ENCODE results near the gene PRDM16. TPM values are rescaled to one million over a fixed set of nuclear protein-coding genes. Genes with fewer than 3 reads are reported as not detected.

Gene PRDM16
- total and polyA plus RNA-seq, 2 of the 13 experiments (the other 11 are each of a cell fraction or from before 2014, with no cell fraction given): 0.15 to 0.81 TPM

DNA sequence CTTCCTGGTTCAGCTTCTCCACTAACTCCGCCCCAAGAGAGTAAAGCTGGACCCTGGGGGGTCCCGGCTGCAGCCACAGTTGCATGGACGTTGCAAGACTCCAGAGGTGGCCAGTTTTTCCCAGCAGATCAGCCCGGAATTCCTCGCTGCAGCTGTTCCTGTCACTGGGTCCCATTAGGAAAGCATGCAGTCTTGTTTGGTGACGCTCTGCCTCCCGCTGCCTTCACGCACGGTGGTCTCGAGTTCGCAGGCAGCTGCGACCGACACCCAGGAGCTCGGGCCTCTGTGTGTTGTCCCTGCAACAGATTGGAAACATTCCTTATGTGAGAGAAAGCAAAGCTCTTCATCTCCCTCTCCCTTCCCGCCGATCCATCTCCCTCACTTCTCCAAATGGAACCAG, 162.8 kb downstream of the PRDM16 start (continued):
- TF ChIP-seq, protein P1, sequence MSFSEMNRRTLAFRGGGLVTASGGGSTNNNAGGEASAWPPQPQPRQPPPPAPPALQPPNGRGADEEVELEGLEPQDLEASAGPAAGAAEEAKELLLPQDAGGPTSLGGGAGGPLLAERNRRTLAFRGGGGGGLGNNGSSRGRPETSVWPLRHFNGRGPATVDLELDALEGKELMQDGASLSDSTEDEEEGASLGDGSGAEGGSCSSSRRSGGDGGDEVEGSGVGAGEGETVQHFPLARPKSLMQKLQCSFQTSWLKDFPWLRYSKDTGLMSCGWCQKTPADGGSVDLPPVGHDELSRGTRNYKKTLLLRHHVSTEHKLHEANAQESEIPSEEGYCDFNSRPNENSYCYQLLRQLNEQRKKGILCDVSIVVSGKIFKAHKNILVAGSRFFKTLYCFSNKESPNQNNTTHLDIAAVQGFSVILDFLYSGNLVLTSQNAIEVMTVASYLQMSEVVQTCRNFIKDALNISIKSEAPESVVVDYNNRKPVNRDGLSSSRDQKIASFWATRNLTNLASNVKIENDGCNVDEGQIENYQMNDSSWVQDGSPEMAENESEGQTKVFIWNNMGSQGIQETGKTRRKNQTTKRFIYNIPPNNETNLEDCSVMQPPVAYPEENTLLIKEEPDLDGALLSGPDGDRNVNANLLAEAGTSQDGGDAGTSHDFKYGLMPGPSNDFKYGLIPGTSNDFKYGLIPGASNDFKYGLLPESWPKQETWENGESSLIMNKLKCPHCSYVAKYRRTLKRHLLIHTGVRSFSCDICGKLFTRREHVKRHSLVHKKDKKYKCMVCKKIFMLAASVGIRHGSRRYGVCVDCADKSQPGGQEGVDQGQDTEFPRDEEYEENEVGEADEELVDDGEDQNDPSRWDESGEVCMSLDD (CRISPR knock-in tag; IDR thresholded peaks at IDR 0.05; ENCODE audit: borderline replicate concordance): no peak
- TF ChIP-seq, protein P2, sequence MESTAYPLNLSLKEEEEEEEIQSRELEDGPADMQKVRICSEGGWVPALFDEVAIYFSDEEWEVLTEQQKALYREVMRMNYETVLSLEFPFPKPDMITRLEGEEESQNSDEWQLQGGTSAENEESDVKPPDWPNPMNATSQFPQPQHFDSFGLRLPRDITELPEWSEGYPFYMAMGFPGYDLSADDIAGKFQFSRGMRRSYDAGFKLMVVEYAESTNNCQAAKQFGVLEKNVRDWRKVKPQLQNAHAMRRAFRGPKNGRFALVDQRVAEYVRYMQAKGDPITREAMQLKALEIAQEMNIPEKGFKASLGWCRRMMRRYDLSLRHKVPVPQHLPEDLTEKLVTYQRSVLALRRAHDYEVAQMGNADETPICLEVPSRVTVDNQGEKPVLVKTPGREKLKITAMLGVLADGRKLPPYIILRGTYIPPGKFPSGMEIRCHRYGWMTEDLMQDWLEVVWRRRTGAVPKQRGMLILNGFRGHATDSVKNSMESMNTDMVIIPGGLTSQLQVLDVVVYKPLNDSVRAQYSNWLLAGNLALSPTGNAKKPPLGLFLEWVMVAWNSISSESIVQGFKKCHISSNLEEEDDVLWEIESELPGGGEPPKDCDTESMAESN (CRISPR knock-in tag; conservative IDR thresholded peaks at IDR 0.05): no peak

DNA sequence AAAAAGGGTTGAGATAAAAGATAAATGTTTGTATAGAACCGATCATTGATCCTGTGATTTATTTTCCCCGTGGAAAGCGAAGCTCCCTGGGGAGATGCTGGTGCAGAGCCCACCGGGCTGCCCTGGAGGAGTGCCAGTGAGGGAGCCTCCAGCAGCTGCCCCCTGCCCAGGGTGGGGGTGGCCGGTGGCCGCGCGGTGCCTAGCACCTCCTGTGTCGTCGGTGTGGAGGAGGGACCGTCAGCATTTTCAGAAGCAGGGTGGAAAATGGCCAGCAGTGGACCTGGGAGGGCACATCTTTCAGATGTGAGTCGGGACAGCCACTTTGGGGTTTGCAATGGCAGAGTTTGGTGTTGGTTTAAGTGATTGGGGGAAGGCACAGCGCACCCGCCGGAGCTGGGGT, 164.0 kb downstream of the PRDM16 start:
- no peak for DNase-seq (ENCODE audit: low spot score)
- no peaks in the 10 kb centered on the region for H3K79me2 ChIP-seq (ENCODE audit: insufficient read depth, low read length)
- no peak for ATAC-seq
- TF ChIP-seq ZBTB21 (CRISPR knock-in tag; IDR thresholded peaks at IDR 0.05) (no peak), NCOR1 (IDR thresholded peaks at IDR 0.05; ENCODE audit: borderline replicate concordance, low read length) (no peak), MAF1 (CRISPR knock-in tag; IDR thresholded peaks at IDR 0.05; ENCODE audit: borderline replicate concordance) (no peak), SP1 (IDR thresholded peaks at IDR 0.05) (no peak), SP1 (CRISPR knock-in tag; IDR thresholded peaks at IDR 0.05) (no peak), FOXK1 (CRISPR knock-in tag; IDR thresholded peaks at IDR 0.05; ENCODE audit: borderline replicate concordance, low read depth) (no peak), ZNF572 (CRISPR knock-in tag; IDR thresholded peaks at IDR 0.05) (no peak), TRIM24 (CRISPR knock-in tag; IDR thresholded peaks at IDR 0.05) (no peak), TBL1XR1 (IDR thresholded peaks at IDR 0.05; ENCODE audit: borderline replicate concordance, low read length, partially characterized antibody) (no peak)
- TF ChIP-seq, protein P3, sequence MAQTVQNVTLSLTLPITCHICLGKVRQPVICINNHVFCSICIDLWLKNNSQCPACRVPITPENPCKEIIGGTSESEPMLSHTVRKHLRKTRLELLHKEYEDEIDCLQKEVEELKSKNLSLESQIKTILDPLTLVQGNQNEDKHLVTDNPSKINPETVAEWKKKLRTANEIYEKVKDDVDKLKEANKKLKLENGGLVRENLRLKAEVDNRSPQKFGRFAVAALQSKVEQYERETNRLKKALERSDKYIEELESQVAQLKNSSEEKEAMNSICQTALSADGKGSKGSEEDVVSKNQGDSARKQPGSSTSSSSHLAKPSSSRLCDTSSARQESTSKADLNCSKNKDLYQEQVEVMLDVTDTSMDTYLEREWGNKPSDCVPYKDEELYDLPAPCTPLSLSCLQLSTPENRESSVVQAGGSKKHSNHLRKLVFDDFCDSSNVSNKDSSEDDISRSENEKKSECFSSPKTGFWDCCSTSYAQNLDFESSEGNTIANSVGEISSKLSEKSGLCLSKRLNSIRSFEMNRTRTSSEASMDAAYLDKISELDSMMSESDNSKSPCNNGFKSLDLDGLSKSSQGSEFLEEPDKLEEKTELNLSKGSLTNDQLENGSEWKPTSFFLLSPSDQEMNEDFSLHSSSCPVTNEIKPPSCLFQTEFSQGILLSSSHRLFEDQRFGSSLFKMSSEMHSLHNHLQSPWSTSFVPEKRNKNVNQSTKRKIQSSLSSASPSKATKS (CRISPR knock-in tag; IDR thresholded peaks at IDR 0.05): no peak
- TF ChIP-seq, protein P4, sequence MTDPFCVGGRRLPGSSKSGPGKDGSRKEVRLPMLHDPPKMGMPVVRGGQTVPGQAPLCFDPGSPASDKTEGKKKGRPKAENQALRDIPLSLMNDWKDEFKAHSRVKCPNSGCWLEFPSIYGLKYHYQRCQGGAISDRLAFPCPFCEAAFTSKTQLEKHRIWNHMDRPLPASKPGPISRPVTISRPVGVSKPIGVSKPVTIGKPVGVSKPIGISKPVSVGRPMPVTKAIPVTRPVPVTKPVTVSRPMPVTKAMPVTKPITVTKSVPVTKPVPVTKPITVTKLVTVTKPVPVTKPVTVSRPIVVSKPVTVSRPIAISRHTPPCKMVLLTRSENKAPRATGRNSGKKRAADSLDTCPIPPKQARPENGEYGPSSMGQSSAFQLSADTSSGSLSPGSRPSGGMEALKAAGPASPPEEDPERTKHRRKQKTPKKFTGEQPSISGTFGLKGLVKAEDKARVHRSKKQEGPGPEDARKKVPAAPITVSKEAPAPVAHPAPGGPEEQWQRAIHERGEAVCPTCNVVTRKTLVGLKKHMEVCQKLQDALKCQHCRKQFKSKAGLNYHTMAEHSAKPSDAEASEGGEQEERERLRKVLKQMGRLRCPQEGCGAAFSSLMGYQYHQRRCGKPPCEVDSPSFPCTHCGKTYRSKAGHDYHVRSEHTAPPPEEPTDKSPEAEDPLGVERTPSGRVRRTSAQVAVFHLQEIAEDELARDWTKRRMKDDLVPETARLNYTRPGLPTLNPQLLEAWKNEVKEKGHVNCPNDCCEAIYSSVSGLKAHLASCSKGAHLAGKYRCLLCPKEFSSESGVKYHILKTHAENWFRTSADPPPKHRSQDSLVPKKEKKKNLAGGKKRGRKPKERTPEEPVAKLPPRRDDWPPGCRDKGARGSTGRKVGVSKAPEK (CRISPR knock-in tag; IDR thresholded peaks at IDR 0.05; ENCODE audit: borderline replicate concordance): no peak
- H3K4me1 ChIP-seq (ENCODE audit: insufficient read depth, low read length): peaks cover 80% of the 10 kb centered on the region
- no peak overlapping the region for H3K9ac ChIP-seq (ENCODE audit: insufficient read depth, low read depth, low read length)
- H3K36me3 ChIP-seq (replicated peaks in 1 of 2; ENCODE audit: control insufficient read depth in 1 of 2, insufficient read depth in 2 of 2, low read length in 2 of 2): no peaks in the 10 kb centered on the region
- H3K4me3 ChIP-seq (replicated peaks in 1 of 3; ENCODE audit: insufficient read depth in 1 of 3, low read depth in 2 of 3, low read length in 3 of 3): no peak overlapping the region
- no peak for FAIRE-seq
- WGBS (ENCODE audit: low lambda C conversion rate): 76% methylated on average over 11 of the region's 15 CpGs
- no peak overlapping the region for H3K27ac ChIP-seq (ENCODE audit: extremely low read length, insufficient read depth, low read length)
- H3K9me3 ChIP-seq (ENCODE audit: low read length): no peaks in the 10 kb centered on the region
- POLR2A ChIA-PET: no interaction called here
- H4K20me1 ChIP-seq (ENCODE audit: insufficient read depth, low read length): no peaks in the 10 kb centered on the region
- no peaks in the 10 kb centered on the region; a peak in 1 of 5 replicates for H3K27me3 ChIP-seq (ENCODE audit: control insufficient read depth in 1 of 2, insufficient read depth in 2 of 2, low read length in 2 of 2)
- CTCF ChIA-PET (ENCODE audit: low intra/inter-chr PET ratio, low total read pairs): no interaction called here
- H2AFZ ChIP-seq (ENCODE audit: low read length): no peak overlapping the region
- intact Hi-C loops (cut with micrococcal nuclease; ENCODE audit: unreplicated experiment) (no loop called here), in situ Hi-C loops (cut with HindIII; ENCODE audit: extremely low pct_ligation_motif_present, low pct_unique_long_range_greater_than_20kb) (no loop called here)
- no peak overlapping the region for H3K4me2 ChIP-seq (ENCODE audit: low read depth, low read length)
- no TSS peak for BruUV-seq (replicated peaks)
